Measurements from ENCODE around the gene DIS3L2.

DIS3L2 gene

DNA sequence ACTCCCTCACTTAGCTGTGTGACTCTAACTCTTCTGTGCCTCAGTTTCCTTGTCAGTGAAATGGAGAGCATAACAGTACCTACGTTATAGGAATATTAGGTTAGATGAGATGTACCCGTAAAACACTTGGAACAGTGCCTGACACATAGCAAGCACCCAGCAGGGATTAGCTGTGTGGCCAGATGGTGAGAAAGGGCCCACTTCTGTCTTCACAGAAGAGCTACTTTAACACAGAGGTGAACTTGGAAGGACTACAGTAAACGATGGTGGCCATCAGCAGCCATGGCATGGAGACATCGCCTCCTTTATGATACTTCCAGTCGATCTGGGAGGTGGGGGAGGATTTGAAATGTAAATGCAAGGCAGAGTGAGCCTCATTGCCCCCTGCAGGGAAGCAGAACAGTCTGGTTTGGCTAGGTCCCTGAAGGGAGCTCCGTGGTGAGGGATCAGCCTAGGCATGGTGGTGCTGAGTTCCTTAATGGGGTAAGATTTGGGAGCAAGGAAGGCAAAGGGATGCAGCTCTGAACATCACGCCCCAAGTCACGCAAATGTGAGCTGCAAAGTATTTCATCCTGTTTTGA, 315.3 kb downstream of the DIS3L2 start:
- no peak for DNase-seq (ENCODE audit: extremely low read depth, low read depth)

DNA sequence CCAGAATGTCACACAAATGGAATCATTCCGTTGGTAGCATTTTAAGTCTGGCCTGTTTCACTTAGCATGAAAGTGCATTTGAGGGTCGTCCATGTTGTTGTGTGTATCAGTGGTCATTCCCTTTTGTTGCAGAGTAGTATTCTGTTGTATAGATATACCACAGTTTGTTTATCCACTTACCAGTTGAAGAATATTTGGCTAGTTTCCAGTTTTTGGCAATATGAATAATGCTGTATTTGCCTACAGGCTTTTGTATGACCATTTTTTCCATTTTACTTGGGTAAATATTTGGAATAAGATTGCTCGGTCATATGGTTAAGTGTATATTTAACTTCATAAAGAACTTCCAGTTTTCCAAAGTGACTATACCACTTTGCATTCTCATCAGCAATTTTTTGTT, 317.0 kb downstream of the DIS3L2 start:
- DNase-seq (ENCODE audit: extremely low read depth, low read depth) = no peak
- TF ChIP-seq, protein P1, sequence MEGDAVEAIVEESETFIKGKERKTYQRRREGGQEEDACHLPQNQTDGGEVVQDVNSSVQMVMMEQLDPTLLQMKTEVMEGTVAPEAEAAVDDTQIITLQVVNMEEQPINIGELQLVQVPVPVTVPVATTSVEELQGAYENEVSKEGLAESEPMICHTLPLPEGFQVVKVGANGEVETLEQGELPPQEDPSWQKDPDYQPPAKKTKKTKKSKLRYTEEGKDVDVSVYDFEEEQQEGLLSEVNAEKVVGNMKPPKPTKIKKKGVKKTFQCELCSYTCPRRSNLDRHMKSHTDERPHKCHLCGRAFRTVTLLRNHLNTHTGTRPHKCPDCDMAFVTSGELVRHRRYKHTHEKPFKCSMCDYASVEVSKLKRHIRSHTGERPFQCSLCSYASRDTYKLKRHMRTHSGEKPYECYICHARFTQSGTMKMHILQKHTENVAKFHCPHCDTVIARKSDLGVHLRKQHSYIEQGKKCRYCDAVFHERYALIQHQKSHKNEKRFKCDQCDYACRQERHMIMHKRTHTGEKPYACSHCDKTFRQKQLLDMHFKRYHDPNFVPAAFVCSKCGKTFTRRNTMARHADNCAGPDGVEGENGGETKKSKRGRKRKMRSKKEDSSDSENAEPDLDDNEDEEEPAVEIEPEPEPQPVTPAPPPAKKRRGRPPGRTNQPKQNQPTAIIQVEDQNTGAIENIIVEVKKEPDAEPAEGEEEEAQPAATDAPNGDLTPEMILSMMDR (IDR thresholded peaks at IDR 0.05; ENCODE audit: low read depth, low read length) = no peak

More for the DNA sequence above, 315.3 kb downstream of the DIS3L2 start:
- TF ChIP-seq, protein P1 (IDR thresholded peaks at IDR 0.05; ENCODE audit: low read depth, low read length) = no peak

DNA sequence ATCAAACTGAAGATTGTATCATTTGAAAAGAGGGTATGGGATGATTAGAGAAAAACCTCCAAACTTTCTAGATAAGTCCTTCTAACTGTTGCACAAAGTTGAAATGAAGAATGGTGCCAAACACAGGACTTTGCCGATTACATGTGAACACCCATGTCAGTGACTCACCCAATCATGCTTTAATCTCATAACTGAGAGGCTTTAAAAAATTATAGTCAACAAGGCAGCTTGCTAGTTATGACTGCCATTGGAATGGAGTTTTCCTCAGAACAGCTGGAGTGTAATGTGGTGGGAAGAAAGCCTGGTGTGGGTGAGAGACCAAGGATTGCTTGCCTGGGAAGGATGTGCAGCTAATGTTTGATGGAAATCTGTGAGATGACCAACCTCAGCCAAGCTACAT, 318.8 kb downstream of the DIS3L2 start:
- TF ChIP-seq, protein P1 (IDR thresholded peaks at IDR 0.05; ENCODE audit: low read depth, low read length) = no peak
- DNase-seq (ENCODE audit: extremely low read depth, low read depth) = no peak

DNA sequence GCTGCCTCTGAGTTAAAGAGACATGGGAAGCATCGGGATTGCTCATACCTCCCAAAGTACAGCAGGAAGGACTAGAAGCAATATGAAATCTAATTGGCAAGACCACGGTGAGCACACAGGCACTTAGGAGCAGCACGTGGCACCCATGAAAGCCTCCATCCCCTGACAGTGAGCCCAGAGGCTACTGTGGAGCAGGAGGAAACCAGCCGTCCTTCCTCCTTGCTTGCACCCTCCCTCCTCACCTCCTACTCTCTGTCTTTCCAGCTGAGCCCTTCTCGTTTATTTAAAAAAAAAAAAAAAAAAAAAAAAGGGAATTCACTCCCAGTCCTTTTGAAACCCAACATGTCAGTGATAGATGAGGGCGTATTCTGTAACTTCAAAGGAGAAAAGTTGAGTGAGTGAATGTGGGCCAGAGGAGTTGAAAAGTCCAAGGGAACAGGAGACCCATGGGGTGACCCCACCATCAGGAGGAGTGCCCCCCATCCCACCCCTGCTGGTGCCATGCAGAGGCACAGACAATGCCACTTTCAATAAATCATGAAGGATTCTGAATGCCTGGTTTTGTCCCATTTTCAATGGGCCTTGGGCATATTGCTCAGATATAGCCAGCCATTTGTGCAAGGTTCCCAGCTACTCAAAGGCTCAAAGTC, 320.5 kb downstream of the DIS3L2 start:
- DNase-seq (ENCODE audit: extremely low read depth, low read depth) = no peak
- TF ChIP-seq, protein P1 (IDR thresholded peaks at IDR 0.05; ENCODE audit: low read depth, low read length) = no peak

DNA sequence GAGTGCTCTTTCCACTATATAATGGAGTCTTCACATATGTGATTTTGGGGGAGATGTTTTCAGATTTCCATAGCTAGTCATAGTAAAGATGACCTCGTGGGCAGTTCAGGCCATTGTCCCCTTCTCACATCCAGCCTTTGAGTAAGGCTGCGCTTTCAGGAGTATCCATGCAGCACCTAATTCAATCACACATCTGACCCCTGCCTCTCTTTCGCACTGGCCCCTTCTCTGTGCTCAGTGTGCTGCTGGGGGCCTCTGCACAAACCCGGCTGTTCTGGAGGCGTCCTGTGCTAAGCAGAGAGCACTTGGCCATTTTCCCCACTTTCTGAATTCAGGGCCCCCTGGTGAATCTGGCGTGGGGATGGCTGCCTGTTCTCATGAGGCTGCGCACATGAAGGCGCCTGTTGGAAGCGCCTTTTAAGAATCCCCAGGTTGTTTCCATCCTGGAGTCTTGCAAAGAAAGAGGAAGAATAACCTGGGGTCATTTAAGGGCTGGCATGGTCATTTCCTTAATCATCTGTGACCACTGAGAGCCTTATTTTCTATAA, 321.1 kb downstream of the DIS3L2 start:
- DNase-seq (ENCODE audit: extremely low read depth, low read depth) = no peak
- TF ChIP-seq, protein P1 (IDR thresholded peaks at IDR 0.05; ENCODE audit: low read depth, low read length) = no peak

DNA sequence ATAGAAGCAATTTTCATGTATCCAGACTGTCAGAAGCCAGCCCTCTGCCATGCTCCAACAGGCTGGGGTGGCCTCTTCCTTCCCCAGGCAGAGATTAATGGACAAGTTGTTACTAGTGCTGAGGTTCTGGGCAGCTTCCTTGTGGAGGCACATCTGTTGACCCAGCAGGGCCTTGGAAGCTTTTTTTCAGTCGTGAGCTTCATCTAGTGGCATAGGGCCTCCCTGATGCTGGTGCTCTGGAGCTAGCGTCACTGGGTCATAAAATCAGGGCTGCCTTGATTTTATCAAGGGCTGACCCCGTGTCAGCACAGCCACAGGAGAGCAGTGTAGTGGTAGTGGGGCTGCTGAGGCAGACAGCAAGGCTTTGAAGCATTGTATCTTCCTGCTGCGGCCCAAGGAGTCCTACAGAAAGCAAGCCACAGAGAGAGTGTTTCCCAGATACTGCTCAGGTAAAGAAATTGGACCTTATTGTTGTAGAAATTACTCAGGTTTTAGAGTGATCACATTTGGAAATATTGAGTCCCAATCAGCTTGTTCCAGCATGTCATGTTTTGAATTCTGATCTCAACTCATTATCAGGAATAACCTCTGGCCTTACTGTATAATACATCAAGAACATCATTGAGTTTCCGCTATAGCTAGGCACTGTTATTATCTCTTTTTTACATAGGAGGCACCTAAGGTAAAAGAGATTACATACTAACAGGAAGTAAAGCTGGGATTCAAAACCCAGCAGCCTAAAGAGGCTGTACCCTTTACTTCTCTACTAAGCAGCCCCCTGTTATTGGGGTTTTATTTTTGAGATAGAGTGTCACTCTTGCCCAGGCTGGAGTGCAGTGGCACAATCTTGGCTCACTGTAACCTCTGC, 324.7 kb downstream of the DIS3L2 start:
- TF ChIP-seq, protein P1 (IDR thresholded peaks at IDR 0.05; ENCODE audit: low read depth, low read length) = no peak
- no peak for DNase-seq (ENCODE audit: extremely low read depth, low read depth)

All from AG09319 (cell line).